Measurements from ENCODE around the gene RNU7-1.
A peak's percentile ranks its signal among the peaks of the same experiment; 100 is the strongest.

RNU7-1 gene

GRCh38 chr12:6917491-6918231, 26.0 kb upstream of the RNU7-1 start:
- DNase-seq = no peak

DNA sequence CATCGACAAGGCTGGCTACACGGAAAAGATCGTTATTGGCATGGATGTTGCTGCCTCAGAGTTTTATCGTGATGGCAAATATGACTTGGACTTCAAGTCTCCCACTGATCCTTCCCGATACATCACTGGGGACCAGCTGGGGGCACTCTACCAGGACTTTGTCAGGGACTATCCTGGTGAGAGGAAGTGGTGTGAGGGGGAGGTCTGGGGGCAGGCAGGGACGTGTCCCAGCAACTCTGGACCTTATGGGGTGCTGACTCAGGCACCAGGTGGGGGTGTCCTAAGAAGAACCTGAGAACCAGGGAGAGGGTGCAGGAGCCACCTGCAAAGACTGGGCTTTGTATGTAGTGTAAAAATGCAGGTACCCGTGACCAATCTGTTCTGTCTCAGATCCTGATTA, 24.0 kb upstream of the RNU7-1 start:
- no peak for DNase-seq

DNA sequence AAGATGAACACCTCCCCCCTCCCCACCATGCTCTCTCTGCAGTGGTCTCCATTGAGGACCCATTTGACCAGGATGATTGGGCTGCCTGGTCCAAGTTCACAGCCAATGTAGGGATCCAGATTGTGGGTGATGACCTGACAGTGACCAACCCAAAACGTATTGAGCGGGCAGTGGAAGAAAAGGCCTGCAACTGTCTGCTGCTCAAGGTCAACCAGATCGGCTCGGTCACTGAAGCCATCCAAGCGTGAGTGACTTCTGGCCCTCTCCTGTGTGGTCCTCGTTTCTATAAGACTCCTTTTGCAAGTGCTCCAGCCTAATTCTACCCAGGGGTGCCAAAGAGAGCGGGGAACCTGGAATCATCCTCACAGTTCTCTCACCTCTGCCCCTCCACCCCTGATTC, 22.1 kb upstream of the RNU7-1 start:
- DNase-seq = no peak

DNA sequence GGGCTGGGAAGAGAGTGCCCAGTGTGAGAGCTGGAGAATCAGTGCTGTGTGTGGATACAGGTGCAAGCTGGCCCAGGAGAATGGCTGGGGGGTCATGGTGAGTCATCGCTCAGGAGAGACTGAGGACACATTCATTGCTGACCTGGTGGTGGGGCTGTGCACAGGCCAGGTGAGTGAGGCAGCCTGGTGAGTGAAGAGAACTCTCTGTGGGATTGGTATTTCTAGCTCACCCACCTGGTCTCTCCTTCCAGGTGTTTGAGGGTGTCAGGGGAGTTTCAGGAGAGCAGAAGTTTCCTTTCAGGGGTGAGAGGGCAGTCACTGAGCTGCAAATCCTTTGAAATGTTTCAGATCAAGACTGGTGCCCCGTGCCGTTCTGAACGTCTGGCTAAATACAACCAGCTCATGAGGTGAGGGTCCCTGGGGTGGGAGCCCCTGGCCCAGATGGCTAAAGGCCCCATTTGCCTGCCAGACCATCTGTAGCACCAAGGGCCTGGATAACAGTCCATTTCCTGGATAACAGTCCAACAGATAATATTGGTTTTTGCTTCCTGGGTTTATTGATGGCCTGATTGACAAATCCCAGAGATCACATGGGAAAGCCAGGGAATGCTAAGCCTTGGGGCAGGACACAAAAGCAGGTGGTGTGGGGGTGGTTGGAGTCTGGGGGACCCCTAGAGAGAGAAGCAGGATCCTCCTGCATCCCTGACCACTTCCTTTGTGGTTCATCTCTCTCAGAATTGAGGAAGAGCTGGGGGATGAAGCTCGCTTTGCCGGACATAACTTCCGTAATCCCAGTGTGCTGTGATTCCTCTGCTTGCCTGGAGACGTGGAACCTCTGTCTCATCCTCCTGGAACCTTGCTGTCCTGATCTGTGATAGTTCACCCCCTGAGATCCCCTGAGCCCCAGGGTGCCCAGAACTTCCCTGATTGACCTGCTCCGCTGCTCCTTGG, 21.3 kb upstream of the RNU7-1 start:
- no peak for DNase-seq

GRCh38 chr12:6923003-6923732, 20.4 kb upstream of the RNU7-1 start:
- DNase-seq = no peak

- DNase-seq = no peak
These were observed 19.8 kb upstream of the RNU7-1 start for GRCh38 chr12:6923851-6924250.

GRCh38 chr12:6925239-6925539, 18.4 kb upstream of the RNU7-1 start:
- DNase-seq = peak in 5 of 56 donors; percentile 33 to 67 (median 51)

DNA sequence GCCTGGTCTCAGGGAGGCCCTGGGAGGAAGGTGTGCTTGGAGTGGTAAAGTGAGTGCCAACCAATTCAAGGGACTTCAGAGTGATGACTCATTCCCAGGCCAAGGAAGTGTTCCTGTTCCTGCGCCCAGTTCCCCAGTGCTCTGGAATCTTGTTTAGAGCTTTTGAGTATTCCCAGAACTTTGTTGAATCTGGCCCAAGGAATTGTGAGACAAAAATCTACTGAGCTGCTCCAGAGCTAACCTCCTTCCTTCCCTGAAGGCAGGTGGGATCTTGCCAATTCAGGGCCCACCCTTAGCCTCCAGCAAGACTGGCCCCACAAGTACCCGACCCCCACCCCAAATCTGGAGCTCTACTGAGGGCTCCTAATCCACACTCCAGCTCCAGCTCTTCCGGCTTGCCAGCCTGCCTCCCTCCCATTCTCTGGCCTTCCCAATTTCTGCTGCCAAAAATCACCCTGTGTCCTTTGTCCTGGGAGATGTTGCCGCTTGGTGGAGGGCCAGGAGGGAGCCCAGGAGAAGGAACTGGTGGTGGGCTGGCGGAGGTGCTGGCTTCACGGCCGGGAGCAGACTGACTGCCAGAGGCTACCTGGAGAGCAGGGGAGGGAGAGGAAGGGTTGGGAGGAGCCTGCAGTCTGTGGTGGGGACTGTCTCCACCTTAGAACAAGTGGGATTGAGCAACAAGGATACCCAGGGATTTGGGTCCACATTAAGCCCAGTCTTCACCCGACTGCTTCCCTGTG, 17.9 kb upstream of the RNU7-1 start:
- DNase-seq = peak in 46 of 56 donors; percentile 26 to 76 (median 58)

DNA sequence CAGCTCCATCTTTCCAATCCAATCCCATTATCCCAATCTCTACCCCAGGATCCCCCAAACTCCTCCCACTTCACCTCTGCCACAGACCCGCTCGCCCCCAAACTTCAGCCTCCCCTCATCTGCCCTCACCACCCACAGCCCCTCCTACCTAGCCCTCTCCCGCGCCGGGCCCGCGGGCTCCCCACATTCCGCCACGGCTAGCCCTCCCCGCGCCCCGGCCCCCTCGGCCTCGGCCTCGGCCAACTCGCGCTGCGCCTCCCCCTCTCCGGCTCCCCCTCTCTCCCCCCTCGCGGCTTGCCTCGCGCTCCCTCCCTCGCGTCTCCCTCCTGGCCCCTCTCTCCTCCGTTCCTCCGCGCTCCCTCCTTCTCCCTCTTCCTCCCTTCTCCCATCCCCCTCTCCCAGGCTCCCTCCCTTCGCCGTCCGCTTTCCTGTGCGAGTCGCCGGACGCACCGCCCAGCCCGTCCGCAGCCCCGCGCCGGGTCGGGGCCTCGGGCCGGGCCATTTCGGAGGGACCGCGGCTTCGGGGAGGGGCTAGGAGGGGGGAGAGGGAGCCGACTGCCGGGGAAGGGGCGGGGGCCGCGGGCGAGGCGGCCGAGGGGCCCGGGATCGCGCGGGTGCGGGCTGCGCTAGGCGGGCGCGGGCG, 16.1 kb upstream of the RNU7-1 start, which contains the start of gene ATN1:
Gene ATN1, plus strand, starts transcription at position 581 of the 643 bp plus-strand sequence. CDS start 6,043 bp downstream, outside the sequence.
- DNase-seq = peak in 53 of 56 donors; percentile 28 to 88 (median 72)

DNA sequence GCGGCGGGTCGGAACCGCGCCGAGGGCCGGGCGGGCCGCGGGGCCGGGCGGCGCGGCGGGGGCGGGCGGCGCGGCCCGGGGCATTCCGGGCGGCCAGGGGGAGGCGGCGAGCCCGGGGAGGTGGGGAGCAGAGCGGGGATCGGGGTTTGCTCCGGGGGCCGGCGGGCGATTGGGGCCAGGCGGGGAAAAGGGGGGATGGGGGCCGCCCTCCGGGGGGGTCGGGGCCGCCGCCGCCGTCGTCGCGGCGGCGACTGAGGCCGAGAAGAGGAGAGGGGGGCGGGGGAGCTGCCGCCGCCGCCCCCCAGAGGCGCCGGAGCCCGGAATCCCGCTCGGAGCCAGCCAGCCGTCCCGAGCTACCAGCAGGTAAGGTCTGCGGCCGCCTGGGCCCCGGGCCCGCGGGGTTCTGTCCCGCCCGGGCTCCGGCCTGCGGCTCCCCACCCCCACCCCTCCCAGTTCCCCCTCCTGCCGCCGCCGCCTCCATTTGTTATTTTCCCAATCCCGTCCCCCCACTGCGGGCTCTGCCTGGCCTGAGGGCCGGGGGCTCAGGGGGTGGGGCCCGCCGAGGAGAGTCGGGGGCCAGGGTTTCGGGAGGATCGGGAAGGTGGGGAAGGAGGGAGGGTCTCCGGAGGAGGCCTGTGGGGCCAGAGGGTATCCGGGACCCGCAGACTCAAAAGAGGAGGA, 15.5 kb upstream of the RNU7-1 start:
- DNase-seq = peak in 10 of 56 donors; percentile 21 to 61 (median 46)

GRCh38 chr12:6928703-6929407, 14.8 kb upstream of the RNU7-1 start:
- peak in 3 of 56 donors; percentile 39 to 58 (median 42) for DNase-seq

- no peak for DNase-seq
These were observed 13.9 kb upstream of the RNU7-1 start for GRCh38 chr12:6929466-6930452.

- no peak for DNase-seq
These were observed 10.8 kb upstream of the RNU7-1 start for GRCh38 chr12:6932766-6933165.

DNA sequence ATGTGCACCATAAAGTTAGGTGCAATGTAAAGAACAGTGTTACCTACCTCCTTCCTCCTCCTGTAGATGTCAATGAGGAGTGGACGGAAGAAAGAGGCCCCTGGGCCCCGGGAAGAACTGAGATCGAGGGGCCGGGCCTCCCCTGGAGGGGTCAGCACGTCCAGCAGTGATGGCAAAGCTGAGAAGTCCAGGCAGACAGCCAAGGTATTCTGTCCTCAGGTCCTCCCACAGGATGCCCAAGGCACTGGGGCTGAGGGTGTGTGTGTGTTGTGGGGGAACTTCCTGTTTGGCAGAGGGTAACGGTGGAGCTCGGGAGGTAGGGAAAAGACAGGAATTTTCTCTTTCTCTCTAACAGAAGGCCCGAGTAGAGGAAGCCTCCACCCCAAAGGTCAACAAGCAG, 9.5 kb upstream of the RNU7-1 start:
- peak in 1 of 56 donors; percentile 5 for DNase-seq

- no peak for DNase-seq
These were observed 8.0 kb upstream of the RNU7-1 start for GRCh38 chr12:6935371-6936193.

DNA sequence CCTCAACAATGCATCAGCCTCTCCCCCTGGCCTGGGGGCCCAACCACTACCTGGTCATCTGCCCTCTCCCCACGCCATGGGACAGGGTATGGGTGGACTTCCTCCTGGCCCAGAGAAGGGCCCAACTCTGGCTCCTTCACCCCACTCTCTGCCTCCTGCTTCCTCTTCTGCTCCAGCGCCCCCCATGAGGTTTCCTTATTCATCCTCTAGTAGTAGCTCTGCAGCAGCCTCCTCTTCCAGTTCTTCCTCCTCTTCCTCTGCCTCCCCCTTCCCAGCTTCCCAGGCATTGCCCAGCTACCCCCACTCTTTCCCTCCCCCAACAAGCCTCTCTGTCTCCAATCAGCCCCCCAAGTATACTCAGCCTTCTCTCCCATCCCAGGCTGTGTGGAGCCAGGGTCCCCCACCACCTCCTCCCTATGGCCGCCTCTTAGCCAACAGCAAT, 7.4 kb upstream of the RNU7-1 start:
- DNase-seq = no peak

Data from amygdala (tissue), 56 donors.